ENCODE data around the gene MTG2. TPM values are rescaled to one million over a fixed set of nuclear protein-coding genes. Genes with fewer than 3 reads are reported as not detected.

Gene MTG2
- total and polyA plus RNA-seq, 2 of the 13 experiments (the other 11 are each of a cell fraction or from before 2014, with no cell fraction given): 20.4 to 37.8 TPM

- Histone ChIP-seq H2AFZ (ENCODE audit: low read length) (no peak overlapping the region), H3K4me2 (ENCODE audit: low read depth, low read length) (peak overlapping the region; percentile 69), H3K4me1 (ENCODE audit: insufficient read depth, low read length) (peaks cover 60% of the 10 kb centered on the region), H3K4me3 (replicated peaks in 1 of 3; ENCODE audit: insufficient read depth in 1 of 3, low read depth in 2 of 3, low read length in 3 of 3) (peak overlapping the region in 2 of 3 experiments; percentile 6 to 47; a peak in 4 of 6 replicates), H3K27ac (ENCODE audit: extremely low read length, insufficient read depth, low read length) (peak overlapping the region; percentile 60), H3K9ac (ENCODE audit: insufficient read depth, low read depth, low read length) (peak overlapping the region; percentile 35), H3K27me3 (ENCODE audit: control insufficient read depth in 1 of 2, insufficient read depth in 2 of 2, low read length in 2 of 2) (no peaks in the 10 kb centered on the region), H3K79me2 (ENCODE audit: insufficient read depth, low read length) (peaks cover 96% of the 10 kb centered on the region), H3K9me3 (ENCODE audit: low read length) (no peaks in the 10 kb centered on the region), H4K20me1 (ENCODE audit: insufficient read depth, low read length) (peaks cover 47% of the 10 kb centered on the region), H3K36me3 (replicated peaks in 1 of 2; ENCODE audit: control insufficient read depth in 1 of 2, insufficient read depth in 2 of 2, low read length in 2 of 2) (peaks cover 8 to 20% of the 10 kb centered on the region in 2 experiments; a peak in 4 of 5 replicates)
- BruUV-seq (replicated peaks): no TSS peak
- FAIRE-seq (no peak), DNase-seq (ENCODE audit: low spot score) (peak; percentile 51), ATAC-seq (peak; percentile 8; the same call in 2 of the 3 replicates)
- 53% methylated on average over 16 of the region's 20 CpGs for WGBS (ENCODE audit: low lambda C conversion rate)
- POLR2A ChIA-PET: interaction anchor here (0.6 to 0.7 kb wide), 2 partner anchors 82 to 238 kb away, joined by 3 to 5 read pairs; partner anchors contain the start of gene RPS21
- CTCF ChIA-PET (ENCODE audit: low intra/inter-chr PET ratio, low total read pairs): no interaction called here
- in situ Hi-C loops (cut with HindIII; ENCODE audit: extremely low pct_ligation_motif_present, low pct_unique_long_range_greater_than_20kb) (no loop called here), intact Hi-C loops (cut with micrococcal nuclease; ENCODE audit: unreplicated experiment) (no loop called here)
- TF ChIP-seq MAZ (IDR thresholded peaks at IDR 0.05; ENCODE audit: borderline replicate concordance, low read depth, low read length) (no peak), MAZ (CRISPR knock-in tag; IDR thresholded peaks at IDR 0.05; ENCODE audit: low read depth) (no peak), HNF1A (IDR thresholded peaks at IDR 0.05; ENCODE audit: low read depth) (no peak), HNF1A (CRISPR knock-in tag; IDR thresholded peaks at IDR 0.05; ENCODE audit: borderline replicate concordance) (no peak), ZNF569 (CRISPR knock-in tag; IDR thresholded peaks at IDR 0.05; ENCODE audit: borderline replicate concordance) (no peak), ZNF549 (CRISPR knock-in tag; IDR thresholded peaks at IDR 0.05) (no peak), ZNF530 (CRISPR knock-in tag; IDR thresholded peaks at IDR 0.05; ENCODE audit: low read depth) (no peak), ZSCAN22 (CRISPR knock-in tag; IDR thresholded peaks at IDR 0.05) (no peak), ZNF253 (CRISPR knock-in tag; IDR thresholded peaks at IDR 0.05; ENCODE audit: borderline replicate concordance) (no peak), ZNF720 (CRISPR knock-in tag; IDR thresholded peaks at IDR 0.05) (no peak), GMEB1 (CRISPR knock-in tag; IDR thresholded peaks at IDR 0.05; ENCODE audit: borderline replicate concordance) (peak; percentile 45; the same call in 1 of the 2 replicates), EZH2 (conservative IDR thresholded peaks at IDR 0.05; ENCODE audit: low read depth, low read length) (no peak), MEF2D (CRISPR knock-in tag; IDR thresholded peaks at IDR 0.05) (no peak), ZNF335 (CRISPR knock-in tag; IDR thresholded peaks at IDR 0.05) (no peak), TBX2 (CRISPR knock-in tag; IDR thresholded peaks at IDR 0.05; ENCODE audit: borderline replicate concordance) (no peak), ZNF331 (CRISPR knock-in tag; IDR thresholded peaks at IDR 0.05) (no peak), ZNF275 (CRISPR knock-in tag; IDR thresholded peaks at IDR 0.05; ENCODE audit: borderline replicate concordance) (no peak), ZNF577 (CRISPR knock-in tag; IDR thresholded peaks at IDR 0.05; ENCODE audit: borderline replicate concordance, low read depth) (no peak), FOSL1 (CRISPR knock-in tag; IDR thresholded peaks at IDR 0.05; ENCODE audit: borderline replicate concordance) (no peak)
Observed at GRCh38 chr20:62148908-62149314, 33.9 kb upstream of the MTG2 start.

Measured in HepG2 (cell line).